Measurements from ENCODE around the gene MUC6.

DNA sequence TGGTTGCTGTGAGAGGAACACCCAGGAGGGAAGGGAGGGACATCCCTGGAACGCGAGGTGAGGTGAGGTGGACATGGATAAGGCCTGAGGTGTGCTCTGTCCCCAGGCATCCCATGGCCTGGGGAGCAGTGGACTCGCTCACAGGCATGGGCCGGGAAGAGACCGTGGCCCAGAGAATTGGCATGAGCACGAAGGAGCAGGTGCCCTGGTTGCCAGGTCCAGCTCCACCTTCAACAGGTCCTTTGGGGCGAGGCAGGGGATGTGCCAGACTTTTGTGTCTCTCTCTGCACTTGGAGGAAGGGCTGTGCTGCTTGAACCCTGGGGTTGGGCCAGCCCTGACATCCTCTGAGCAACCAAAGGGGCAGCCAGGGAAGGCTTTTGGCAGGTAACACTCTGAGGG lies 21.5 kb downstream of the MUC6 start:
- TF ChIP-seq SP1 (IDR thresholded peaks at IDR 0.05) (no peak), L3MBTL2 (conservative IDR thresholded peaks at IDR 0.05) (no peak)

All from HEK293T (cell line).